Spleen (tissue), 7 donors: ENCODE results near the gene MYO1D.

Experiments
- CTCF ChIP-seq, 11 experiments: fragments of 200-600 bp in 7 of 11; fragments of 450-650 bp in 4 of 11; sonication (generic) in 4 of 11; IDR thresholded peaks in 8 of 11; conservative IDR thresholded peaks in 3 of 11; 1 replicate in 7 of 11; 2 replicates in 4 of 11; pipeline versions ENCODE4 v1.4.0 to v1.8.0; 2016 to 2021; ENCODE audit warnings: antibody characterized with exemption in 11 of 11, inconsistent platforms in 4 of 11, mild to moderate bottlenecking in 1 of 11
- POLR2A ChIP-seq, 3 donors: fragments of 450-650 bp; IDR thresholded peaks; one replicate each; pipeline ENCODE4 v1.5.1; 2017; ENCODE audit warnings: antibody characterized with exemption in 3 of 3, mild to moderate bottlenecking in 1 of 3
- POLR2AphosphoS5 ChIP-seq, 3 donors: sonication (generic); formaldehyde crosslinking; IDR thresholded peaks; one replicate each; pipeline ENCODE4 v1.5.1; 2017; ENCODE audit warnings: antibody characterized with exemption in 3 of 3
- donor health status: DM: no; HTN: no; CAD: no; lungs with moderate emphysema.
- donor health status: DM: no; HTN: no; CAD: no.
- donor health status: DM: no; HTN: no; CAD: no.

DNA sequence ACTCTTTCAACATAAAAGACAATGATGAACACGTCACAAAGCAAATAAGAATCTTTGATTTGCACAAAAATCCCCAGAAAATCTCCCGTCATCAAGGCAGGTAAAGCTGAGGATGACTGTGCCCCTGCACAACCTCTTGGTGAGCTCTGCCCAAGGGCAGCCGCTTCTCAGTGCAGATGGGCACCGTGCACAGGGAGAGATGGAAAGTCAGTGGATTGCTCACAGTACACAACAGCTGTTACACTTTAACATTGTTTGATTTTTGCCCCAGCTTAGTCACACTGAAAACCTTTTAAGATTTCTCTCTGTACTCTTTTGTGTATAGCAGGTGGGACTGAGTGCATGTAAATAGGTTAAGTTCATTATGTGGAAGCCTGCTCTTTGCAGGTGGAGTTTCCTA lies 285.9 kb downstream of the MYO1D start:
- TF ChIP-seq CTCF (IDR thresholded peaks at IDR 0.05 in 8 of 11, conservative IDR thresholded peaks at IDR 0.05 in 3 of 11) (no peak), POLR2A (IDR thresholded peaks at IDR 0.05) (no peak), POLR2AphosphoS5 (IDR thresholded peaks at IDR 0.05) (no peak)
